Mesenchymal stem cell (in vitro differentiated cells and primary cell): ENCODE results near the gene OR13C2.

ENCODE experiments used
- DNase-seq: peaks from one replicate; pipeline ENCODE4 v3.0.0-alpha.2; 2013
- H2AFZ ChIP-seq: one replicate; pipeline ENCODE4 v1.6.1; 2013; ENCODE audit warnings: low read depth, mild to moderate bottlenecking, control low read depth, inconsistent platforms, low read length, moderate library complexity
- H2AK5ac ChIP-seq: 2 replicates; pipeline ENCODE4 v1.6.1; 2013; ENCODE audit warnings: low read length, moderate library complexity, mild to moderate bottlenecking, inconsistent platforms; ENCODE audit not compliant: severe bottlenecking
- H2BK120ac ChIP-seq: one replicate; pipeline ENCODE4 v1.6.1; 2013; ENCODE audit warnings: low read depth, mild to moderate bottlenecking, inconsistent platforms, low read length, moderate library complexity
- H2BK12ac ChIP-seq, 2 experiments: one replicate each; pipeline ENCODE4 v1.6.1; 2013; ENCODE audit warnings: inconsistent platforms in 2 of 2, low read length in 2 of 2, mild to moderate bottlenecking in 2 of 2, moderate library complexity in 2 of 2, control low read depth in 1 of 2
- H2BK15ac ChIP-seq: one replicate; pipeline ENCODE4 v1.6.1; 2013; ENCODE audit warnings: mild to moderate bottlenecking, low read depth, inconsistent platforms; ENCODE audit not compliant: poor library complexity, severe bottlenecking
- H2BK5ac ChIP-seq: 2 replicates; pipeline ENCODE4 v1.6.1; 2013; ENCODE audit warnings: low read depth, mild to moderate bottlenecking, low read length, control low read depth, inconsistent platforms; ENCODE audit not compliant: poor library complexity, severe bottlenecking
- H3K14ac ChIP-seq, 2 experiments: one replicate each; pipeline ENCODE4 v1.6.1; 2013; ENCODE audit warnings: inconsistent platforms in 2 of 2, low read length in 2 of 2, control low read depth in 1 of 2, mild to moderate bottlenecking in 1 of 2, moderate library complexity in 1 of 2
- H3K18ac ChIP-seq, 2 experiments: one replicate each; pipeline ENCODE4 v1.6.1; 2013; ENCODE audit warnings: inconsistent platforms in 2 of 2, low read length in 2 of 2, control low read depth in 1 of 2, low read depth in 1 of 2, mild to moderate bottlenecking in 1 of 2
- H3K23ac ChIP-seq, 2 experiments: one replicate each; pipeline ENCODE4 v1.6.1; 2013; ENCODE audit warnings: inconsistent platforms in 2 of 2, low read length in 2 of 2, mild to moderate bottlenecking in 2 of 2, moderate library complexity in 2 of 2, control low read depth in 1 of 2
- H3K27ac ChIP-seq: 2 replicates; pipeline ENCODE4 v1.5.1; 2013; ENCODE audit warnings: mild to moderate bottlenecking, moderate library complexity, low read length, control low read depth, inconsistent platforms; ENCODE audit not compliant: poor library complexity, severe bottlenecking
- H3K27me3 ChIP-seq, 2 experiments: 2 replicates each; pipeline versions ENCODE4 v1.6.1 to v1.7.0; 2013; ENCODE audit warnings: low read length in 2 of 2, mild to moderate bottlenecking in 2 of 2, moderate library complexity in 2 of 2, control low read depth in 1 of 2, inconsistent platforms in 1 of 2; ENCODE audit not compliant: control insufficient read depth in 1 of 2, insufficient read depth in 1 of 2
- H3K36me3 ChIP-seq, 2 experiments: 2 replicates each; pipeline versions ENCODE4 v1.6.1 to v1.7.0; 2013; ENCODE audit warnings: low read length in 2 of 2, control low read depth in 1 of 2, inconsistent platforms in 1 of 2, low read depth in 1 of 2, mild to moderate bottlenecking in 1 of 2; ENCODE audit not compliant: insufficient read depth in 2 of 2, control insufficient read depth in 1 of 2
- H3K4ac ChIP-seq, 2 experiments: one replicate each; pipeline ENCODE4 v1.6.1; 2013; ENCODE audit warnings: inconsistent platforms in 2 of 2, low read length in 2 of 2, mild to moderate bottlenecking in 2 of 2, moderate library complexity in 2 of 2, control low read depth in 1 of 2, low read depth in 1 of 2
- H3K4me1 ChIP-seq: 2 replicates; pipeline ENCODE4 v1.6.1; 2013; ENCODE audit warnings: low read depth, low read length, control low read depth; ENCODE audit not compliant: control insufficient read depth, insufficient read depth
- H3K4me2 ChIP-seq: 2 replicates; pipeline ENCODE4 v1.6.1; 2013; ENCODE audit warnings: low read length, mild to moderate bottlenecking, inconsistent platforms; ENCODE audit not compliant: poor library complexity, severe bottlenecking
- H3K4me3 ChIP-seq, 2 experiments: 2 replicates each; pipeline versions ENCODE4 v1.5.1 to v1.7.0; 2013; ENCODE audit warnings: low read length in 2 of 2, mild to moderate bottlenecking in 2 of 2, control low read depth in 1 of 2, low read depth in 1 of 2; ENCODE audit not compliant: insufficient read depth in 1 of 2
- H3K79me1 ChIP-seq: replicated peaks from 2 replicates; pipeline ENCODE4 v1.6.1; 2013; ENCODE audit warnings: mild to moderate bottlenecking, control low read depth, low read length, inconsistent platforms; ENCODE audit not compliant: poor library complexity, severe bottlenecking
- H3K9ac ChIP-seq: 2 replicates; pipeline ENCODE4 v1.7.0; 2013; ENCODE audit warnings: mild to moderate bottlenecking, low read length, moderate library complexity
- H3K9me3 ChIP-seq: 2 replicates; pipeline ENCODE4 v1.7.0; 2013; ENCODE audit warnings: mild to moderate bottlenecking, low read length; ENCODE audit not compliant: control insufficient read depth
- H4K8ac ChIP-seq: one replicate; pipeline ENCODE4 v1.6.1; 2013; ENCODE audit warnings: inconsistent platforms, mild to moderate bottlenecking, low read length, moderate library complexity
- H4K91ac ChIP-seq: one replicate; pipeline ENCODE4 v1.6.1; 2013; ENCODE audit warnings: mild to moderate bottlenecking, low read length, inconsistent platforms
- WGBS: methylation state at CpG from one replicate; pipeline ENCODE4 v1.1.7; 2013; ENCODE audit warnings: mixed read lengths; 5-methylcytosine and 5-hydroxymethylcytosine counted together

The OR13C2 gene

GRCh38 chr9:104618104-104618503, 12.7 kb upstream of the OR13C2 start, which contains the start of gene OR13C9:
OR13C9 (minus strand) TSS chr9:104618204; CDS start chr9:104618204, 0 bp downstream.
- Histone ChIP-seq H2AK5ac (no peak within 1 kb of the TSS), H3K4me3 (no peak within 1 kb of the TSS)
- WGBS: 53% methylated on average over 2 of the region's 2 CpGs

GRCh38 chr9:104617418-104617817, 12.0 kb upstream of the OR13C2 start:
- H3K36me3 ChIP-seq: no peaks in the 10 kb centered on the region
- H3K4me1 ChIP-seq: no peaks in the 10 kb centered on the region
- no peak overlapping the region for H3K14ac ChIP-seq
- H3K23ac ChIP-seq: no peak overlapping the region
- DNase-seq: no peak
- no peak overlapping the region for H3K4me2 ChIP-seq
- no peak overlapping the region for H2AK5ac ChIP-seq
- H3K9ac ChIP-seq: no peak overlapping the region
- H3K4ac ChIP-seq: no peak overlapping the region
- no peak overlapping the region for H3K18ac ChIP-seq
- H2BK12ac ChIP-seq: no peak overlapping the region
- H3K27me3 ChIP-seq: no peaks in the 10 kb centered on the region
- H3K79me1 ChIP-seq: no peaks in the 10 kb centered on the region
- H2BK15ac ChIP-seq: no peak overlapping the region
- H2AFZ ChIP-seq: no peak overlapping the region
- H3K9me3 ChIP-seq: no peaks in the 10 kb centered on the region
- no peak overlapping the region for H4K8ac ChIP-seq
- H2BK120ac ChIP-seq: no peak overlapping the region
- H3K4me3 ChIP-seq: no peak overlapping the region
- no peak overlapping the region for H2BK5ac ChIP-seq
- H4K91ac ChIP-seq: no peak overlapping the region
- H3K27ac ChIP-seq: no peak overlapping the region

More at GRCh38 chr9:104618104-104618503, 12.7 kb upstream of the OR13C2 start, which contains the start of gene OR13C9:
- no peak within 1 kb of the TSS for H4K91ac ChIP-seq
- no peaks in the 10 kb centered on the region for H3K9me3 ChIP-seq
- no peak within 1 kb of the TSS for H3K14ac ChIP-seq
- H3K4me1 ChIP-seq: no peaks in the 10 kb centered on the region
- no peaks in the 10 kb centered on the region for H3K27me3 ChIP-seq
- no peak for DNase-seq
- H3K79me1 ChIP-seq: no peaks in the 10 kb centered on the region
- no peak within 1 kb of the TSS for H3K23ac ChIP-seq
- no peak within 1 kb of the TSS for H2BK120ac ChIP-seq
- no peaks in the 10 kb centered on the region for H3K36me3 ChIP-seq
- H3K4ac ChIP-seq: no peak within 1 kb of the TSS
- H3K4me2 ChIP-seq: no peak within 1 kb of the TSS
- no peak within 1 kb of the TSS for H2BK12ac ChIP-seq
- no peak within 1 kb of the TSS for H4K8ac ChIP-seq
- no peak within 1 kb of the TSS for H2AFZ ChIP-seq
- H3K9ac ChIP-seq: no peak within 1 kb of the TSS
- H3K27ac ChIP-seq: no peak within 1 kb of the TSS
- H2BK5ac ChIP-seq: no peak within 1 kb of the TSS
- H3K18ac ChIP-seq: no peak within 1 kb of the TSS
- no peak within 1 kb of the TSS for H2BK15ac ChIP-seq

- Histone ChIP-seq H2AK5ac (no peak overlapping the region), H2BK5ac (no peak overlapping the region), H4K91ac (no peak overlapping the region), H3K4me1 (no peaks in the 10 kb centered on the region), H3K4ac (no peak overlapping the region), H3K4me3 (no peak overlapping the region), H2BK12ac (no peak overlapping the region), H3K23ac (no peak overlapping the region), H2BK120ac (no peak overlapping the region), H3K4me2 (no peak overlapping the region), H2BK15ac (no peak overlapping the region), H3K36me3 (no peaks in the 10 kb centered on the region), H3K9me3 (no peaks in the 10 kb centered on the region), H2AFZ (no peak overlapping the region), H3K18ac (no peak overlapping the region), H3K79me1 (no peaks in the 10 kb centered on the region), H3K9ac (no peak overlapping the region), H4K8ac (no peak overlapping the region), H3K14ac (no peak overlapping the region), H3K27ac (no peak overlapping the region), H3K27me3 (no peaks in the 10 kb centered on the region)
- DNase-seq: no peak
- WGBS: 100% methylated on average over 1 of the region's 2 CpGs
These were observed 5.8 kb upstream of the OR13C2 start for GRCh38 chr9:104611213-104611612.

- no peak for DNase-seq
- WGBS: 0% methylated on average over 1 of the region's 1 CpG
These were observed 2.9 kb upstream of the OR13C2 start for GRCh38 chr9:104608336-104608735.

More at GRCh38 chr9:104608336-104608735, 2.9 kb upstream of the OR13C2 start:
- Histone ChIP-seq H3K4ac (no peak overlapping the region), H3K23ac (no peak overlapping the region), H4K91ac (no peak overlapping the region), H3K18ac (no peak overlapping the region), H3K14ac (no peak overlapping the region), H2BK12ac (no peak overlapping the region), H4K8ac (no peak overlapping the region), H3K27ac (no peak overlapping the region), H3K9ac (no peak overlapping the region), H3K36me3 (no peaks in the 10 kb centered on the region), H3K9me3 (no peaks in the 10 kb centered on the region), H2BK15ac (no peak overlapping the region), H3K4me1 (no peaks in the 10 kb centered on the region), H3K4me3 (no peak overlapping the region), H3K79me1 (no peaks in the 10 kb centered on the region), H2BK120ac (no peak overlapping the region), H3K4me2 (no peak overlapping the region), H3K27me3 (no peaks in the 10 kb centered on the region), H2AK5ac (no peak overlapping the region), H2AFZ (no peak overlapping the region), H2BK5ac (no peak overlapping the region)
